A673 (cell line): ENCODE data around the gene DLGAP1.

ENCODE experiments used
- EZH2 ChIP-seq: fragments of 200-600 bp; sonication (generic); IDR thresholded peaks from 2 replicates; pipeline ENCODE4 v1.6.1; 2017; ENCODE audit warnings: borderline replicate concordance, low read depth, mild to moderate bottlenecking, mixed read lengths, antibody characterized with exemption, low read length; ENCODE audit not compliant: poor library complexity, severe bottlenecking
- TF ChIP-seq, protein P1 (sequence below): fragments of 300-800, 200-600 bp; sonication (generic); conservative IDR thresholded peaks from 2 replicates; pipeline ENCODE4 v1.5.1; 2017; ENCODE audit warnings: low read depth, mild to moderate bottlenecking, antibody characterized with exemption, low read length, moderate library complexity, mixed read lengths

DNA sequence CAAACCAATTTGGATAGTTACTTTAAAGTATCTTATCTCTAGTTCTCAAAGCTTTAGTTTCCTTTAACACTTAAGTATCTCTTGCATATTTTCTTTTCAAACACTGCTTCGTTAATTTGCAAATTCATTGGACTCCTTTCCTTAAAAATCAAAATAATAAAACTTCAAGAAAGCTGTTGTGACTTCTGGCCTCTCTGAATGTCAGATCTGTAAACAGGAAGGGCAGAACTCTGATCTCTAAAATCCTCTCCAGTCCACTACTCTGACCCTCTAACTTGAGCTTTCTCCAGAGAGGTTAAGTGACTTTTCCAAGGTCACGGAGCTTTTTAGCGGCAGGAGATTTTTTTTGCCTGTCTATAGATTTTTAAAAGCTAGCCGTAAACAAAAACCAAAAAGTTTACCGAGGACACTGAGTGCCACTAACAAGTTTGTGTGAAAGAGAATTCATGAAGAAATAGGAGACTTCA lies 849.6 kb downstream of the DLGAP1 start:
- TF ChIP-seq, protein P1, sequence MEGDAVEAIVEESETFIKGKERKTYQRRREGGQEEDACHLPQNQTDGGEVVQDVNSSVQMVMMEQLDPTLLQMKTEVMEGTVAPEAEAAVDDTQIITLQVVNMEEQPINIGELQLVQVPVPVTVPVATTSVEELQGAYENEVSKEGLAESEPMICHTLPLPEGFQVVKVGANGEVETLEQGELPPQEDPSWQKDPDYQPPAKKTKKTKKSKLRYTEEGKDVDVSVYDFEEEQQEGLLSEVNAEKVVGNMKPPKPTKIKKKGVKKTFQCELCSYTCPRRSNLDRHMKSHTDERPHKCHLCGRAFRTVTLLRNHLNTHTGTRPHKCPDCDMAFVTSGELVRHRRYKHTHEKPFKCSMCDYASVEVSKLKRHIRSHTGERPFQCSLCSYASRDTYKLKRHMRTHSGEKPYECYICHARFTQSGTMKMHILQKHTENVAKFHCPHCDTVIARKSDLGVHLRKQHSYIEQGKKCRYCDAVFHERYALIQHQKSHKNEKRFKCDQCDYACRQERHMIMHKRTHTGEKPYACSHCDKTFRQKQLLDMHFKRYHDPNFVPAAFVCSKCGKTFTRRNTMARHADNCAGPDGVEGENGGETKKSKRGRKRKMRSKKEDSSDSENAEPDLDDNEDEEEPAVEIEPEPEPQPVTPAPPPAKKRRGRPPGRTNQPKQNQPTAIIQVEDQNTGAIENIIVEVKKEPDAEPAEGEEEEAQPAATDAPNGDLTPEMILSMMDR = no peak
- no peak for TF ChIP-seq EZH2
